HTR-8/SVneo (cell line): ENCODE data around the gene SMG9.

Source experiments
- DNase-seq: peaks from one replicate; pipeline ENCODE4 v3.0.0; 2011; ENCODE audit warnings: low spot score, mixed read lengths; ENCODE audit not compliant: insufficient read length
- FAIRE-seq: peaks from 2 replicates; lab custom pipeline; 2011; peaks lifted over from hg19 to GRCh38; lab: Jason Lieb, UNC

SMG9 gene

DNA sequence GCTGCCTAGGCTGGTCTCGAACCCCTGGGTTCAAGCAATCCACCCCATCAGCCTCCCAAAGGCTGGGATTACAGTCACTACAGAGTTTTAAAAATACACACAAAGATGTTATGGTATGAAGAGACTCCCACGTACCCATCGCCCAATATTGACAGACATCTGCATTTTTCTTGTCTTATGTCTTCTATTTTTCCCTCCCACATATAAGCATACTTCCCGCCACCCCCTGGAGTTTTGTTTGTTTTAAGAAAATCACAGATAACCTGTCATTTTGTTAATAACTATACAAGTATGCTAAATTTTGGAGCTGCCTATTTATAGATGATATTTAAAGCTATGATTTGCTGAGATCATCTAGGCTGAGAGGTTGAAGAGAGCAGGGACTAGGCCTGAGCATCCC is 6.2 kb upstream of the SMG9 start:
- FAIRE-seq (no peak), DNase-seq (no peak)

DNA sequence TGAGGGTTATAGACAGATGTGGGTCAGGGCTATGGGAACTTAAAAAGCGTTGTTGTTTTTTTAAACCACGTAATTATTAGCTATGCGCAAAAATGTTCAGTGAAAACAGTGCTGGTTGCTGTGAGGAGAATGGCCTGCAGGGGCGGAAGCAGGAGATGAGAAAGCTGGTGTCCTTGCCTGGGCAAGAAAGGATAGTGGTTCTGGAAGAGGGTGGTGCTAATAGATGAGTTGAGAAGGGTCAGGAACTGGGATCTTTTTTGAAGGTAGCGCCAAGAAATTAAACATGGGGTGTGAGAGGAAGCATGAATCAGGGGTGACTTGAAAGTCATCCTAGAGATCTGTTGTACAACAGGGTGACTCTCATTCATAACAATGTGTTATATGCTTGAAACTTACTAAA is 4.8 kb upstream of the SMG9 start:
- FAIRE-seq: no peak
- peak; percentile 69 for DNase-seq

DNA sequence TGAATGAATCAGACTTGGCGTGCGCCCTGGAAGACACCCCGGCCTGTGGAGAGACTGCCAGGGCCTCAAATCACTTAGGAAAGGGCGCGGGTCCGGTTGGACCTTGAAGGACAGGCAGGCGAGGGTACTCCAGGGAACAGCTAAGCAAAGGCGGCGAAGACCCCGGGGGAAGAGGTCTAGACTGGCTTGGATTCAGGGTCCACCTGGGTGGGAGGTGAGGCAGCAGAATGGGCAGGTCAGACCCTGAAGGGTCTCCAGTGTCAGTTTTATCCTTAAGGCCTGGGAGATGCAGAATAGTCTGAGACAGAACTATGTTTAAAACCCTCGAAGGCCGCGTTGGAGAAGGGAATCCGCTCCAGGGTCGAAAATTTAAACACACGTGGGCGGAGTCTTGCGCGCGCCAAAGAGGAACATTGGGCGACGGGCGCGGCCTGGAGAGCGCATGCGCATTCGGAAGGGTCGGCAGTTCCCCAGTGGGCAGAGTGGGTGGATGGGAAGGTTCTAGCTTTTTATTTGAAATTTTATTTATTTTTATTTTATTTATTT is 567 bp upstream of the SMG9 start:
- no peak for DNase-seq
- no peak for FAIRE-seq

DNA sequence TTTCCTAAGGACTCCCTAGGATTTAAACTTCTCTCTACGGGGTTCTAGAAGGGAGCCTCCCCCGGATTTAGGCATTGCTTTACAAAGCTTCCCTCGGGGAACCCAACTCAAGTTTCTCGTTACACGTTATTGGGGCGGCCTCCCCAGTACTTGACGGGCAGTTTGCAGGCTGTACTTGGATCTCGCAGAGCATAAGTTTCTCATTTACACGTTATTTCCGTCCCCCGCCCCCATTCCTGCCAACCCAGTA is 584 bp downstream of the SMG9 start:
- DNase-seq: no peak
- FAIRE-seq: no peak

DNA sequence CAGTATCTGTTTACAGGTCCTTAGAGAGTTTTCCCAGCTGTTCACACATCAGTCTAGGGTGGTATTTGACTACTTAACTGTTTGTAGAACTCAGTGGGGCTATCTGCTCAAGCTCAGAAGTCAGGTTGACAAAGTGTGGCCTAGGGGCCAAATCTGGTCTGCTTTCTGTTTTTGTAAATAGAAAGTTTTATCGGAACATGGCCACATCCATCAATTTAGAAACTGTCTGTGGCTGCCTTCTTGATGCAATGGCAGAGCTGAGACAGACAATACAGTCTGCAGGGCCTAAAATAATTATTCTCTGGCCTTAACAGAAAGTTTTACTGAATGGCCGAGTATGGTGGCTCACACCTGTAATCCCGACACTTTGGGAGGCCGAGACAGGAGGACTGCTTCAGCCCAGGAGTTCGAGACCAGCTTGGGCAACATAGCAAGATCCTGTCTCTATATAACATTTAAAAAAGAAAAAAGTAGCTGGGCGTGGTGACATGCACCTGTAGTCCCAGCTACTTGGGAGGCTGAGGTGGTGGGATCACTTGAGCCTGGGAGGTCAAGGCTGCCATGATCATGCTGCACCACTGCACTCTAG is 2.4 kb downstream of the SMG9 start:
- DNase-seq: no peak
- no peak for FAIRE-seq

DNA sequence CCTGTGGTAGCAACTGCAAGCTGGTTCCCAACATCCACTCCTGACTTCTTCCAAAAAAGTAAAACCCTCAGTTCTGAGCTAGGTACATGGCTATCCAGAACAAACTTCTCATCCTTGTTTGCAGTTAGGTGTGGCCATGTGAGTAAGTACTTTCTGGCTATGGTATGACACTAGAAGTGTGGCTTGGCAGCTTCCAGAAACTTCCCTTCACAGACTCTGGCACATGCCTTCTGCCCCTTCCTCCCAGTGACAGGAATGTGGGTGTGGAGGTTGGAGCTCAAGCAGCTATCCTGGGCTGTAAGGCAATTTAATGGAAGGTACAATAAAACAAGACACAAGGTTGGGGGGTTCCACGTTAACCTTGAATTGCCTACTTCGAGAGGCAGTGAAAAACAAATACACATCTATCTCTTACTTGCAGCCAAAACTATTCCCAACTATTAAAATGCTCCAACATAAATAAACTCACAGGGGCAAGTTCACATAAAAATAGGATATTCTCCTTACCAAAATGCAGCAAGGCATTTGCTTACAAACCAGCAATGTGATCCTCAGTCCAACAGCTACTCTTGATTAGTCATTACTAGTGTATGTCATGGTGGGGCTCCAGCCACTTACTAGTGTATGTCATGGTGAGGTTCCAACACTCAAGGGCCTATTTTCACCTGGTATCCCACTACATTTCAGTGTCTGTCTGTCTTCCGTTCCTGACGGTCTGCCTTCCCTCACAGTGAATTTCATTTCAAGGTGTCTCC is 3.1 kb downstream of the SMG9 start:
- DNase-seq: no peak

DNA sequence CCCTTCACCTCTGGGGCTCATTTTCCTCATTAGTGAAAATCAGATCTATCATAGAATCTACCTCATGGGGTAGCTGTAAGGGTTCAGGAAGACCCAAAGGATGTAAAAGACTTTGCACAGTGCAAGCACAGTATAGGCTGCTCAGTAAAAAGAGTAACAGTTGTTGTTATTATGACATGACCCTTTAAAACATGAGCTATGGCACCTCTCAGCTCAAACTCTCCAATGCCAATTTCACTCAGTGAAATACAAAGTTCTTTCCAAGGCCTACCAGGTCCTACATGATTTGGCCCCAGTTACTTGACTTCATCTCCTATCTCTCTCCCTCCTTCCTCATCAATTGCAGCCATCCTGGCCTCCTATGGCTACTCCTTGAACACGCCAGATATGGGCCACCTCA is 4.9 kb downstream of the SMG9 start:
- FAIRE-seq (no peak), DNase-seq (no peak)

More for the DNA sequence above, 3.1 kb downstream of the SMG9 start:
- peak; percentile 31 for FAIRE-seq

DNA sequence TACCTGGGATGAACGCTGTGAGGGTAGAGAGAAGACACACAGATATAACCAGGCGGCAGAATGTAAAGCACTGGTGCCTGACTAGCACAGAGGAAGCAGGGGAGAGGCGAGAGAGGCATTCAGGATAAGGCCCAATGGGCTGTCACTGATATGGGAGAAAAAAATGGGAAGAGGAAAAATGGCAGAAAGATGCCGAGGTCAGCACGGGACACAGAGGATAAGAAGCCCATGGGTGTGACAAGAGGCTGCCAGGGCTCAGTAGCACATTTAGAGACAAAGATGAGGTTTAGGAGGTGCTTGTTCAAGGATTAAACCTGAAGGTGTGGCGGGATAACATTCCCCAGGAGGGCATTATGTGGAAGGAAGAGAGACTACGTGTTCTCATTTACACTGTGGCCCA is 5.6 kb downstream of the SMG9 start:
- FAIRE-seq (no peak), DNase-seq (no peak)

DNA sequence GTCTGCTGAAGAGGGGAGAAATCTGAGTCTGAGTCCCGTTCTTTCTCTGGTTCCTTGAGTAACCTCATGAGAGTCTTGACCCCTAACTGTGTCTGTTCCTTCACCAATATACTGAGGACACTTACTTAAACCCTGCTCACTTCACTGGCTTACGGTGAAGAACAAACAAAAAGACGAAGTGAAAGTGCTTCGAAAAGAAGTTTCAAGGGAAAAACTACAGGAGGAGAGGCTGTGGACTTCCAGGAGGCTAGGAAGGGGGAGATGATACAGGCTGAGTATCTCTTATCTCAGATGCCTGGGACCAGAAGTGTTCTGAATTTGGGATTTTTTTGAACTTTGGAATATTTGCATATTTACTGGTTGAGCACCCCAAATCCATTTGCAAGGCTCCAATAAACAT is 6.1 kb downstream of the SMG9 start:
- FAIRE-seq: no peak
- DNase-seq: no peak

DNA sequence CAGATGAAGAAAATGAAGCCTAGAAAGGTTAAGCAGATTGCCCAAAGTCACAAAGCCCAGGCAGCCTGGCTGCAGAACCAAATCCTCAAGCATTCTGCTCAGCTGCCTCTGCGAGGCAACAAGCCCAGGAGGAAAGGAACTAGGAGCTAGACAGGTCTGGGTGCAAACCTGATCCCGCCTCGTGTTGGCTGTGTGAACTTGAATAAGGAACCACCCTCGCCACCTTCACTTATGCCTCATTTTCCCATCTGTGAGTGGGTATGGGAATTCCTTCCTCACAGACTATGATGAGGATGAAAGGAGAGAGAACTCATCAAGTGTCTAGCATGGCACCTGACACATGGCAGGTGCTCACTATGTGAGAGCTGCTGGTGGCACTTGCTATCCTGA is 6.6 kb downstream of the SMG9 start:
- DNase-seq: no peak
- FAIRE-seq: no peak

DNA sequence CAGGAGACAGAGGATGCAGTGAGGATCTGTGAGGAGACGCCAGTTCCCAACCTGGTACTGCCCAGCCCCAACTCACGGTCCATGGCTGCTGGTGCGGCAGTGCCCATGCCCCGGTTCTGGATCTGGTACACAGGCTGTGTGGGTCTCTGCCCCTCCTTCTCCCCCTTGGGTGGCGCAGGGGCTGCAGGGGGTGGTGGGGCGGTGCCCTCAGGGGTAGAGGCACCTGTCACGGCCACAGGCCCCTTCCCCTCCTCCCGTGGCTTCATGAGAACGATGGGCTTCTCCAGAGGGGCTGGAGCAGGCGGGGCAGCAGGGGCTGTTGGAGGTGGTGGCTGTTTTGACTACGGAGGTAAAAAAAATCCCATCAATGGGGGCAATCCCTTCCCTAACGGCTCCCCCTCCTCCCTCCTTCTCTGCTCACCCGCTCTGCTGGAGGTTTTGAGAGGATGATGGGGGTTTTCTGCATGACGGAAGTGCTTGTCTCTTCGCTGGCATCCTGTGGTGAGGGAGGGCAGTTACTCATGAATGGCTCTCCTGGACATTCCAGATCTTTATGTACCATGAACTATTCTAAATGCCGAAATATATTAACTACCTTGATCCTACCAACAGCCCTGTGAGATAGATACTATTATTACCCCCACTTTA is 7.1 kb downstream of the SMG9 start:
- no peak for DNase-seq
- FAIRE-seq: no peak

DNA sequence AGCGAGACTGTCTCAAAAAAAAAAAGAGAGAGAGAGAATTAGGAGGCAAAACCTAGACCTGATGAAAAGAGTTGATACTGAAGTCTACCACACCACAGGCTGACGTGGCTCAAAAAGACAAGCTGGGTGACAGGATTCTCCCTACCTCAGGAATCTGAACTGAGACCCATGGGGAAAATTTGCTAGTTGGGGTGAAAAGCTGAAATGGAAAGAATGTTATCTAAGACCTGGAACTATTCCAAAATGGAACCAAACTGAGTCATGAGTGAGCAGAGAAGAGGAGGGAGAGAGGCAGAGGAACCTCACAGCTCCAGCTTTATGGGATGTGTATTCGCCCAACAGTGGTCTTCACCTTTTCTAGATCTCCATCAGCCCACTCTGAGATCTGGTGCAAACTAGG is 11.7 kb downstream of the SMG9 start:
- FAIRE-seq: no peak
- no peak for DNase-seq

DNA sequence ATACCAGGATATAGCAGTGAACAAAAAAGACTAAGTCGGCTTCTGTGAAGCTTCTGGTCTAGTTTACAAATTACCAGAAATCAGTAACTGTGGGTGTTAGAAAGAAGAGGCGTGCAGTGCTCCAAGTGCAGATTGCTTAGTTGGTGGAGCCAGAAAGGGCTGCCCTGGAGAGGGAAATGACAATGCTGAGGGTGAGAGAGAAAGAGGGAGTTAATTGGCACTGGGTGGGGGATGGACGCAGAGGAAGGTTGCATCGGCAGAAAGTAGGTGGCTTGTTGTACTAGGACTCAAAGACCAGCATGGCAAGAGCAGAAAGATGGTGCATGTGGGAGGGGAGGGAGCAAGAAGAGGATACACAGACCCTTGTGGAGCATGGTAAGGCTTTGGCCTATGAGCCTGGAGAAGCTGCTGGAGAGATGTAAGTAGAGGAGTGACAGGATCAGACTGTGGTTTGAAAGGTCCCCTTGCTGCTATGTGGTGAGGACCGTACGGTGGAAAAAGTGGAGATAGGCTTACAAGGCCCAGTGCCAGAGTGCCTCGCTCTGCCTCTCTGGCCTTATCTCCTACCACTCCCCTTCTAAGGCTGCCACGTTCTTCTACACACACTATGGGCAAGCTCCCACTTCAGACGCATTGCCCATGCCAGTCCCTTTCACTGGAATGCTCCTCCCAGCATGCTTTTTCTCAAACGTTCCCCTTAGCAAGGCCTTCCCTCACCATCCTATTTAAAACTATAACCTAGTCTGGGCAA is 13.5 kb downstream of the SMG9 start:
- no peak for FAIRE-seq
- no peak for DNase-seq

DNA sequence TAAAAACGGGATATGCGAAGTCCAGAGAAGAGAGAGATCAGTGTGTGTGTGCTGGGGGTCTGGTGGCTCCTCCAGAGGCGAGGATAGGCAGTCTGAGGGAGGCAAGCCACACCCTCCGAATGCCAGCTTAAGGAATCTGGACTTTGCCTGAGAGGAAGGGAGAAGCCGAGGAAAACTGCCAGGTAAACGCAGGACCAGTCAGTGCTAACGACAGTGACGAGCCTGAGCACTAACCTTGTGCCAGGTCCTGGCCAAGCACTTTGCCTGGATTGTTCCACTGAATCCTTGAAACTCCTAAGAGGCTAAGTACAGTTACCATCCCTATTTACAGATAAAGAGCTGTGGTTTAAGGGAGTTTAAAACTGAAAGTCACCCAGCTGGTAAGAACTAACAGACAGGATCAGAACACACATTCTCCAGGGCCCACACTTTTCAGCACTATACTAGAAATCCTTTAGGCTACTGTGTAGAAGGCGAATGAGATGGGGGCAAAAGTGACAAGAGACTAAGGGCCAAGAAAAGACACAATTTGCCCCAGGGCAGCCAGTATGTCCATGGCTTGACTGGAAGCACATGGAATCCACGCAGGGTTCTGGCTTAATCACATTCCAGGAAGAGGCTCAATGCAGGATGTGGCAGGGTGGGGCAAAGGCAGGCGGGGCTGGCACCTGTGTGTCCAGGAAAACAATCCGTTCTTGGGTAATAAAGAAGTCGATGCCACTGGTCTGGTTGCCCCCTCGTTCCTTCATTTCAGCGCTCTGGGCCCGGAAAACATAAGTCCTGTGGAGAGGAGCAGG is 15.1 kb downstream of the SMG9 start:
- no peak for FAIRE-seq
- DNase-seq: no peak

DNA sequence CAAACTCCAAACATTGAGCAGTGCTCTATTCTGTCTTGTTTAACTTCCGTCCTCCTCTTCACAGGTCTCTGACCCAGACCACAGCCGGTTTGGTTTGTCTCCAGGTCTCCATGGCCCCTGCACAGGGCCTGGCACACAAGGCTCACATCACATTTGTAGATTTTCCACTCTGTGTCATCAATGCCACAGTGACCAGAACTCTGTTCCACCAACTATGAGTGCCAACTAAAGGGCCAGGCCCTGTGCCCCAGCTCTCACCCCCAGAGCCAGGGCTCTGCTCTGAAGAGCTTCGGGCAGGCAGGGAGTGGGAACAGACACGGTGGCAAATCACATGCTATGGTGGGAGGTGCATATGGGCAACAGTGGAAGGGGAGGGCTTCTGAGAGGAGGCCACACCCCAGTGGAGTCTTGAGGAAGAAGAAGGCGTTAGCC is 16.0 kb downstream of the SMG9 start:
- DNase-seq (no peak), FAIRE-seq (no peak)

DNA sequence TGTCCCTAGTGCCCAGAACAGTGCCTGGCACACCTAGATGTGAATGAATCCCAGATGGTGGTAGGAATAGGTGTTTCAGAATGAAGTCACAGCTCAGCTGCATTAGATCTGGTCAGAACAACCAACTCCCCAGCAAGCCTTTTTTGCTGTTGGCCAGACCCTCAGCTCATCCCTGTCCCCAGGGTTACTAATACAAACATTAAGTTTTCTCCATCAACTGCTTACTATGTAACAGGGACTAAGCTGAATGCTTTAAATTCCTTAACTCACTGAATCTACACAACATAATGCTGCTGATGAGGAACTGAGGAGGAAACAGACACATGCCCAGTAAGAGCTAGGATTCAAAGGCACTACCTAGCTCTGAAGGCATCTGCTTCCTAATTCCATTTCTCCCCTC is 18.8 kb downstream of the SMG9 start:
- FAIRE-seq: no peak
- DNase-seq: no peak

DNA sequence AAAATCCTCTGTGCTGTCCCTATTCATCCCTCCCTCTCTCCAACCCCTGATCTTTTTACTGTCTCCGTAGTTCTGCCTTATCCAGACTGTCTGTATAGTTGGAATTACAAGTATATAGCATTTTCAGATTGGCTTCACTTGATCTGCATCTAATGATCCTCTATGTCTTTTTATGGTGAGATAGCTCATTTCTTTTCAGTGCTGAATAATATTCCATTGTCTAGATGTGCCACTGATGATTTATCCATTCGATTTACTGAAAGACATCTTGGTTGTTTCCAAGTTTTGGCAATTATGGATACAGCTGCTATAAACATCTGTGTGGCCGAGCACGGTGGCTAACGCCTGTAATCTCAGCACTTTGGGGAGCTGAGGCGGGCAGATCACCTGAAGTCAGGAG is 19.7 kb downstream of the SMG9 start:
- no peak for DNase-seq
- FAIRE-seq: no peak

DNA sequence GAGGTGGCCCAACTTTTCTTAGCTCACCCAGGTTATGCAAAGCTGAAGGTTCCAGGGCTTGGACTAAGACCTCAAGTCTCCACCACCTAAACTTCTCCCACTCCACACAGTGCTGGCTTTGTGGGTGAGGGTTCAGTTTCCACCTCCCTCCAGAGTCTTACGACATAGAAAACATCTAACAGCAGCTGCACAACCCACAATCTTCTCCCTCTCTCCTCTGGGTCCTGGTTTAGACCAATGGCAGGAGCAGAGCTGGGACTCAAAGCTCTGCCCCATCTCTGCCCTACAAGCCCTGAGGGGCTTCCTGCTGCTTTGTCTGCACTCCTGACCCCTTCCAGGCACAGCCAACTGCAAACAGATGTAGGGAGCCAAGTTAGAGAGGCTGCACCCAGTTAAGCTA is 22.9 kb downstream of the SMG9 start:
- FAIRE-seq (no peak), DNase-seq (no peak)

DNA sequence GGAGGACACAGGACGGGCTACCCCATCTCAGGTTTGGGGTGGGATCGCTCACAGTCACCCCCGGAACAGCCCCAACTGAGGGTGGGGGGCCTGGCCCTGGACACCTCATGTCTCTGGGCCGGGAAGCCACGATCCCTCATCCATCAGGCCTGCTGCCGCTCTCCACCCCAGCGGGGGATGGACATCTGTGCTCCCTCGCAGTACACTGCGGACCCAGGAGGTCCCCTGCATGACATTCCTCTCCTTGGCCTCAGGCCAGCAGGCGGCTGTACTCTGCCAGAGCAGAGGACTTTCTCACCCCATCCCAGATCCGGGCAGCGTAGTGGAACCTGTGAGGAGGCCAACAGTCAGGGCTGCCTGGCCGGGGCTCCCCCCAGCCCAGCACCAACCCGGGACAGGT is 23.4 kb downstream of the SMG9 start:
- DNase-seq (no peak), FAIRE-seq (no peak)

DNA sequence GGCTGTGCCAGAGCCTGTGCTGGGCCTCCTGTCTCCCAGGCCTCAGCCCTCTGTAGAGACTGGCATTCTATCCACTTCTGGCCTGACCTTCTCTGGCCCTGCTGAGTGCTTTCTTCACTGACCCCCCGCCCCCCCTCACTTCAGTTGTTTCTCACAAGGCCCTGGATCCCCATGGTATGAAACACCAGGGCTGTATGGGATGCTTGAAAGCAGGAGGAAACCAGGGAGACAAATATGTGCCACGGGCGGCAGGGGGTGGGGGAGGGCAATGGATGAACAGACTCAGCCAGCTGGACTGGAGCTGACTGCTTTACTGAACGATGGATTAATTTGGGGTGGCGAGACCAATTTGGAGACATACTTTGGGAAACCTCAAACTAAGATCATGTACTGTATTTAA is 24.8 kb downstream of the SMG9 start:
- DNase-seq (no peak), FAIRE-seq (no peak)

DNA sequence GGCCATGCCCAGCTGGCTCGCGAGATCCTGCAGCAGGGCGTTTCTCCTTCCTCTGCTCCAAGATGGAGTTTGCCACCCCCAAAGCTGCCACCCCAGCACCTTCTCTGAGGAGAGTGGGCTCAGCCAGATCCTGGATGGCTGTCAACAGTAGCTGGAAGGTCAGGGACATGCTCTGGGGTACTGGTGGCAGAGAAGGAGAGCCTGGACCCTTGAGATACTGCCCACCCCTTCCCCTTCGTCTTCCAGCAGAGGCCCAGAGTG is 27.2 kb downstream of the SMG9 start:
- DNase-seq (no peak), FAIRE-seq (no peak)
